B cell (primary cell): ENCODE data around the gene DTNBP1. TPM values are rescaled to one million over a fixed set of nuclear protein-coding genes. Genes with fewer than 3 reads are reported as not detected.

Experiments
- ATAC-seq: fragments of 200-7000 bp; cut with Tn5 transposase; one replicate; pipeline ENCODE4 v1.10.0; 2021; ENCODE audit warnings: low read depth, mild to moderate bottlenecking, moderate number of reproducible peaks, moderate library complexity
- CTCF ChIA-PET: fragments of 350-600 bp; sonication (Branson Sonifier 250); formaldehyde crosslinking; loops from one replicate; lab custom pipeline; 2021; ENCODE audit warnings: antibody characterized with exemption, inconsistent platforms; lab: Charles Lee
- POLR2A ChIA-PET: fragments of 350-600 bp; sonication (Branson Sonifier 250); formaldehyde crosslinking; loops from one replicate; lab custom pipeline; 2021; ENCODE audit warnings: antibody characterized with exemption; lab: Charles Lee
- DNase-seq: peaks from one replicate; pipeline ENCODE4 v3.0.0; 2013
- H2AFZ ChIP-seq: 2 replicates; pipeline ENCODE4 v1.6.1; 2012; ENCODE audit warnings: mild to moderate bottlenecking, low read depth, low read length; ENCODE audit not compliant: insufficient read depth, poor library complexity, severe bottlenecking
- H3K27ac ChIP-seq, 2 donors: 1 replicate in 1 of 2; 2 replicates in 1 of 2; pipeline ENCODE4 v1.5.1; 2012 to 2013; ENCODE audit warnings: low read length in 2 of 2, mild to moderate bottlenecking in 2 of 2, moderate library complexity in 1 of 2
- H3K27me3 ChIP-seq, 4 experiments: fragments of 200-600 bp in 1 of 4; sonication (generic) in 1 of 4; replicated peaks in 1 of 4; 1 replicate in 2 of 4; 2 replicates in 2 of 4; pipeline versions ENCODE4 v1.6.1 to v1.7.0; 2013 to 2016; ENCODE audit warnings: low read length in 3 of 4, mild to moderate bottlenecking in 2 of 4, mixed read lengths in 1 of 4, moderate library complexity in 1 of 4; ENCODE audit not compliant: insufficient read depth in 4 of 4, control insufficient read depth in 3 of 4; ENCODE audit errors: control extremely low read depth in 1 of 4
- H3K36me3 ChIP-seq, 2 experiments: replicated peaks in 1 of 2; 1 replicate in 1 of 2; 2 replicates in 1 of 2; pipeline versions ENCODE4 v1.6.1 to v1.7.1; 2013; ENCODE audit warnings: low read length in 1 of 2; ENCODE audit not compliant: insufficient read depth in 2 of 2, control insufficient read depth in 1 of 2; ENCODE audit errors: control extremely low read depth in 1 of 2, extremely low read depth in 1 of 2
- H3K4me1 ChIP-seq, 2 donors: fragments of 200-600 bp in 1 of 2; sonication (generic) in 1 of 2; 1 replicate in 1 of 2; 2 replicates in 1 of 2; pipeline versions ENCODE4 v1.5.1 to v1.6.1; 2013 to 2017; ENCODE audit warnings: low read length in 2 of 2; ENCODE audit not compliant: control insufficient read depth in 2 of 2, insufficient read depth in 2 of 2
- H3K4me2 ChIP-seq: replicated peaks from 2 replicates; pipeline ENCODE3; 2012; ENCODE audit warnings: mild to moderate bottlenecking, low read depth, low read length; ENCODE audit not compliant: poor library complexity, severe bottlenecking
- H3K4me3 ChIP-seq, 5 experiments: fragments of 200-600 bp in 1 of 5; sonication (generic) in 1 of 5; 1 replicate in 3 of 5; 2 replicates in 2 of 5; pipeline versions ENCODE4 v1.5.1 to v1.7.0; 2011 to 2016; ENCODE audit warnings: low read length in 4 of 5, mild to moderate bottlenecking in 4 of 5, low read depth in 2 of 5, control low read depth in 1 of 5, moderate library complexity in 1 of 5; ENCODE audit not compliant: insufficient read depth in 1 of 5; ENCODE audit errors: control extremely low read depth in 1 of 5, extremely low read depth in 1 of 5
- H3K79me2 ChIP-seq: fragments of 200-600 bp; sonication (generic); one replicate; pipeline ENCODE4 v1.6.0; 2016; ENCODE audit warnings: low read length; ENCODE audit not compliant: control insufficient read depth, insufficient read depth
- H3K9ac ChIP-seq: fragments of 200-600 bp; sonication (generic); 2 replicates; pipeline ENCODE4 v1.6.1; 2017; ENCODE audit warnings: mild to moderate bottlenecking, low read length, moderate library complexity
- H3K9me3 ChIP-seq, 3 donors: one replicate each; pipeline versions ENCODE4 v1.6.1 to v1.7.1; 2013; ENCODE audit warnings: low read length in 2 of 3; ENCODE audit not compliant: control insufficient read depth in 2 of 3, insufficient read depth in 1 of 3; ENCODE audit errors: control extremely low read depth in 1 of 3
- H4K20me1 ChIP-seq: 2 replicates; pipeline ENCODE4 v1.6.0; 2012; ENCODE audit warnings: mild to moderate bottlenecking, low read length; ENCODE audit not compliant: insufficient read depth, control insufficient read depth, poor library complexity, severe bottlenecking
- H3K27ac Mint-ChIP-seq: one replicate; pipeline ENCODE4 v1.8.0; 2021; ENCODE audit warnings: mixed read lengths
- H3K27me3 Mint-ChIP-seq: one replicate; pipeline ENCODE4 v1.8.0; 2021; ENCODE audit warnings: mixed read lengths
- H3K4me1 Mint-ChIP-seq: one replicate; pipeline ENCODE4 v1.8.0; 2021; ENCODE audit warnings: mixed read lengths
- H3K4me3 Mint-ChIP-seq: one replicate; pipeline ENCODE4 v1.8.0; 2021; ENCODE audit warnings: mixed read lengths
- H3K9me3 Mint-ChIP-seq: one replicate; pipeline ENCODE4 v1.8.0; 2022; ENCODE audit warnings: mixed read lengths; ENCODE audit not compliant: insufficient read depth
- CTCF ChIP-seq: fragments of 200-600 bp; IDR thresholded peaks from one replicate; pipeline ENCODE4 v1.8.0; 2022; ENCODE audit warnings: antibody characterized with exemption, mild to moderate bottlenecking
- EZH2 ChIP-seq: IDR thresholded peaks from 2 replicates; pipeline ENCODE4 v1.6.1; 2012; ENCODE audit warnings: borderline replicate concordance, low read depth, mild to moderate bottlenecking, moderate library complexity, low read length; ENCODE audit not compliant: insufficient read depth, poor library complexity, severe bottlenecking
- WGBS: methylation state at CpG from one replicate; pipeline ENCODE4 v1.1.5; 2013; ENCODE audit warnings: missing lambda C conversion rate; ENCODE audit not compliant: insufficient coverage; 5-methylcytosine and 5-hydroxymethylcytosine counted together
- intact Hi-C: fragments of 100-400 bp; cut with micrococcal nuclease; formaldehyde crosslinking; loops from one replicate; pipeline ENCODE4 v1.10.0; 2022
- polyA plus RNA-seq: library from polyadenylated mRNA; depleted of rRNA; stranded (reverse); fragments of >200 nt; gene quantifications from 2 replicates; pipeline ENCODE4 v1.2.3, GENCODE V29; 2012
- total RNA-seq, 2 donors: library from RNA; stranded (reverse); fragments of 120-200 nt in 1 of 2; gene quantifications; 1 replicate in 1 of 2; 2 replicates in 1 of 2; pipeline versions ENCODE4 v1.2.3 to v1.2.4, GENCODE V29; 2013 to 2022

The DTNBP1 gene
- total and polyA plus RNA-seq, 2 donors (not counting 1 experiment from before 2014, with no cell fraction given): 31.4 to 73.0 TPM

- no peaks in the 10 kb centered on the region for H3K4me1 ChIP-seq
- peaks cover 22% of the 10 kb centered on the region for H4K20me1 ChIP-seq
- H3K4me3 Mint-ChIP-seq: no peak overlapping the region
- ChIA-PET CTCF (no interaction called here), POLR2A (no interaction called here)
- ATAC-seq (no peak), DNase-seq (no peak)
- no peak overlapping the region for H3K9ac ChIP-seq
- no peak overlapping the region for H3K27ac ChIP-seq
- no peak overlapping the region for H3K4me3 ChIP-seq
- peaks cover 20% of the 10 kb centered on the region for H3K9me3 Mint-ChIP-seq
- H3K9me3 ChIP-seq: peaks cover 0 to 21% (median 8%) of the 10 kb centered on the region in 3 donors
- H3K4me1 Mint-ChIP-seq: peaks cover 40% of the 10 kb centered on the region
- WGBS: no CpG with 5 or more reads among the region's 1 CpG
- peaks cover 92% of the 10 kb centered on the region for H3K79me2 ChIP-seq
- TF ChIP-seq CTCF: no peak
- TF ChIP-seq EZH2: no peak
- no peak overlapping the region for H3K27ac Mint-ChIP-seq
- no peaks in the 10 kb centered on the region for H3K27me3 Mint-ChIP-seq
- peaks cover 12 to 41% of the 10 kb centered on the region in 2 experiments for H3K36me3 ChIP-seq
- H3K27me3 ChIP-seq: no peaks in the 10 kb centered on the region
- intact Hi-C loops: no loop called here
- H3K4me2 ChIP-seq: no peak overlapping the region
- H2AFZ ChIP-seq: no peak overlapping the region
Observed at GRCh38 chr6:15644904-15645303, 17.9 kb downstream of the DTNBP1 start.

- Mint-ChIP-seq H3K27me3 (no peaks in the 10 kb centered on the region), H3K9me3 (peaks cover 20% of the 10 kb centered on the region), H3K4me1 (peaks cover 39% of the 10 kb centered on the region), H3K4me3 (no peak overlapping the region), H3K27ac (no peak overlapping the region)
- Histone ChIP-seq H3K27me3 (no peaks in the 10 kb centered on the region), H3K4me1 (no peaks in the 10 kb centered on the region), H3K9ac (no peak overlapping the region), H4K20me1 (peaks cover 22% of the 10 kb centered on the region), H3K79me2 (peaks cover 91% of the 10 kb centered on the region), H3K4me3 (no peak overlapping the region), H3K4me2 (no peak overlapping the region), H2AFZ (no peak overlapping the region), H3K36me3 (peaks cover 14 to 29% of the 10 kb centered on the region in 2 experiments), H3K9me3 (peaks cover 0 to 21% (median 12%) of the 10 kb centered on the region in 3 donors), H3K27ac (no peak overlapping the region)
- ATAC-seq (no peak), DNase-seq (no peak)
- TF ChIP-seq EZH2 (no peak), CTCF (no peak)
- intact Hi-C loops: no loop called here
- CTCF ChIA-PET: interaction anchor here (0.9 to 1.5 kb wide), 3 partner anchors 9 to 20 kb away, joined by 3 to 8 read pairs (median 3); no protein-coding TSS in a partner anchor
- POLR2A ChIA-PET: no interaction called here
- 82% methylated on average over 2 of the region's 2 CpGs for WGBS
Observed at GRCh38 chr6:15643542-15643941, 19.3 kb downstream of the DTNBP1 start.
